Measurements from ENCODE around the gene VSTM4. TPM values are rescaled to one million over a fixed set of nuclear protein-coding genes. Genes with fewer than 3 reads are reported as not detected.

Gene VSTM4
- total and polyA plus RNA-seq, 9 of the 15 experiments (the other 6 are each of a cell fraction or from before 2014, with no cell fraction given): 1.0 to 7.9 (median 3.0) TPM

GRCh38 chr10:49050906-49051305 lies 64.4 kb downstream of the VSTM4 start:
- WGBS (ENCODE audit: insufficient coverage, low coverage, missing lambda C conversion rate): 28% methylated on average over 3 of the region's 3 CpGs
- no peak for ATAC-seq
- Histone ChIP-seq H3K79me2 (ENCODE audit: control insufficient read depth, insufficient read depth, low read length) (no peaks in the 10 kb centered on the region), H3K27me3 (ENCODE audit: control insufficient read depth in 2 of 2, insufficient read depth in 2 of 2, low read length in 2 of 2) (no peaks in the 10 kb centered on the region), H2AFZ (ENCODE audit: low read depth, low read length) (no peak overlapping the region), H3K9me1 (ENCODE audit: control insufficient read depth, insufficient read depth, low read length) (no peaks in the 10 kb centered on the region), H3K4me2 (ENCODE audit: insufficient read depth, low read length) (no peak overlapping the region), H3K9ac (ENCODE audit: insufficient read depth in 1 of 2, low read depth in 2 of 2, low read length in 2 of 2) (no peak overlapping the region), H3K4me3 (no peak overlapping the region), H3K9me3 (replicated peaks; ENCODE audit: control insufficient read depth, insufficient read depth, low read depth, low read length) (no peaks in the 10 kb centered on the region), H3K36me3 (ENCODE audit: control insufficient read depth, insufficient read depth, low read length) (no peaks in the 10 kb centered on the region), H4K20me1 (replicated peaks; ENCODE audit: control insufficient read depth, insufficient read depth, low read length) (no peaks in the 10 kb centered on the region), H3K27ac (ENCODE audit: extremely low read depth, low read depth, low read length) (no peak overlapping the region), H3K4me1 (replicated peaks in 1 of 2; ENCODE audit: control insufficient read depth in 2 of 2, insufficient read depth in 2 of 2, low read length in 2 of 2) (no peaks in the 10 kb centered on the region)
- no TSS peak for BruUV-seq (replicated peaks)
- POLR2A ChIA-PET: no interaction called here
- in situ Hi-C loops (cut with MboI) (no loop called here), intact Hi-C loops (cut with micrococcal nuclease) (no loop called here)
- no peak for DNase-seq (ENCODE audit: extremely low read depth in 1 of 4, low spot score in 3 of 4)
- CTCF ChIA-PET (ENCODE audit: low intra/inter-chr PET ratio): no interaction called here
- FAIRE-seq: no peak
- no peak for TF ChIP-seq NUFIP1 (IDR thresholded peaks at IDR 0.05; ENCODE audit: partially characterized antibody)
- TF ChIP-seq, protein P1, sequence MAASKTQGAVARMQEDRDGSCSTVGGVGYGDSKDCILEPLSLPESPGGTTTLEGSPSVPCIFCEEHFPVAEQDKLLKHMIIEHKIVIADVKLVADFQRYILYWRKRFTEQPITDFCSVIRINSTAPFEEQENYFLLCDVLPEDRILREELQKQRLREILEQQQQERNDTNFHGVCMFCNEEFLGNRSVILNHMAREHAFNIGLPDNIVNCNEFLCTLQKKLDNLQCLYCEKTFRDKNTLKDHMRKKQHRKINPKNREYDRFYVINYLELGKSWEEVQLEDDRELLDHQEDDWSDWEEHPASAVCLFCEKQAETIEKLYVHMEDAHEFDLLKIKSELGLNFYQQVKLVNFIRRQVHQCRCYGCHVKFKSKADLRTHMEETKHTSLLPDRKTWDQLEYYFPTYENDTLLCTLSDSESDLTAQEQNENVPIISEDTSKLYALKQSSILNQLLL (CRISPR knock-in tag; IDR thresholded peaks at IDR 0.05; ENCODE audit: borderline replicate concordance): no peak
- TF ChIP-seq ZBTB7A (IDR thresholded peaks at IDR 0.05; ENCODE audit: borderline replicate concordance, control insufficient read depth, low read depth, low read length): no peak
- TF ChIP-seq PPARD (CRISPR knock-in tag; IDR thresholded peaks at IDR 0.05): no peak
- TF ChIP-seq, protein P2, sequence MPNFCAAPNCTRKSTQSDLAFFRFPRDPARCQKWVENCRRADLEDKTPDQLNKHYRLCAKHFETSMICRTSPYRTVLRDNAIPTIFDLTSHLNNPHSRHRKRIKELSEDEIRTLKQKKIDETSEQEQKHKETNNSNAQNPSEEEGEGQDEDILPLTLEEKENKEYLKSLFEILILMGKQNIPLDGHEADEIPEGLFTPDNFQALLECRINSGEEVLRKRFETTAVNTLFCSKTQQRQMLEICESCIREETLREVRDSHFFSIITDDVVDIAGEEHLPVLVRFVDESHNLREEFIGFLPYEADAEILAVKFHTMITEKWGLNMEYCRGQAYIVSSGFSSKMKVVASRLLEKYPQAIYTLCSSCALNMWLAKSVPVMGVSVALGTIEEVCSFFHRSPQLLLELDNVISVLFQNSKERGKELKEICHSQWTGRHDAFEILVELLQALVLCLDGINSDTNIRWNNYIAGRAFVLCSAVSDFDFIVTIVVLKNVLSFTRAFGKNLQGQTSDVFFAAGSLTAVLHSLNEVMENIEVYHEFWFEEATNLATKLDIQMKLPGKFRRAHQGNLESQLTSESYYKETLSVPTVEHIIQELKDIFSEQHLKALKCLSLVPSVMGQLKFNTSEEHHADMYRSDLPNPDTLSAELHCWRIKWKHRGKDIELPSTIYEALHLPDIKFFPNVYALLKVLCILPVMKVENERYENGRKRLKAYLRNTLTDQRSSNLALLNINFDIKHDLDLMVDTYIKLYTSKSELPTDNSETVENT (CRISPR knock-in tag; IDR thresholded peaks at IDR 0.05): no peak
- TF ChIP-seq CHD7 (IDR thresholded peaks at IDR 0.05; ENCODE audit: low read depth, low read length): no peak
- TF ChIP-seq PHB2 (IDR thresholded peaks at IDR 0.05; ENCODE audit: low read depth): no peak
